CD14-positive monocyte (primary cell): ENCODE results near the gene TOM1L1. TPM values are rescaled to one million over a fixed set of nuclear protein-coding genes. Genes with fewer than 3 reads are reported as not detected.

ENCODE experiments used
- DNase-seq, 3 donors: peaks; one replicate each; pipeline ENCODE4 v3.0.0-alpha.2; 2011 to 2022
- H2AFZ ChIP-seq: 2 replicates; pipeline ENCODE4 v1.6.0; 2012; ENCODE audit warnings: mild to moderate bottlenecking, low read depth, low read length, inconsistent platforms; ENCODE audit not compliant: insufficient read depth, poor library complexity, severe bottlenecking
- H3K27ac ChIP-seq, 2 donors: 1 replicate in 1 of 2; 2 replicates in 1 of 2; pipeline ENCODE4 v1.5.1; 2012 to 2013; ENCODE audit warnings: low read length in 2 of 2, control low read depth in 1 of 2, inconsistent platforms in 1 of 2, low read depth in 1 of 2, mild to moderate bottlenecking in 1 of 2
- H3K27me3 ChIP-seq, 2 donors: one replicate each; pipeline versions ENCODE4 v1.6.0 to v1.6.1; 2011 to 2013; ENCODE audit warnings: low read length in 2 of 2; ENCODE audit not compliant: control insufficient read depth in 2 of 2, insufficient read depth in 2 of 2
- H3K36me3 ChIP-seq, 2 donors: replicated peaks in 1 of 2; 1 replicate in 1 of 2; 2 replicates in 1 of 2; pipeline versions ENCODE4 v1.5.1 to v1.6.1; 2012 to 2013; ENCODE audit warnings: low read length in 2 of 2, control low read depth in 1 of 2, inconsistent platforms in 1 of 2, mild to moderate bottlenecking in 1 of 2; ENCODE audit not compliant: insufficient read depth in 2 of 2, control insufficient read depth in 1 of 2
- H3K4me1 ChIP-seq, 2 donors: 1 replicate in 1 of 2; 2 replicates in 1 of 2; pipeline versions ENCODE4 v1.5.1 to v1.6.1; 2012 to 2013; ENCODE audit warnings: low read length in 2 of 2, control low read depth in 1 of 2, inconsistent platforms in 1 of 2, mild to moderate bottlenecking in 1 of 2, moderate library complexity in 1 of 2; ENCODE audit not compliant: insufficient read depth in 2 of 2, control insufficient read depth in 1 of 2
- H3K4me2 ChIP-seq: replicated peaks from 2 replicates; pipeline ENCODE3; 2012; ENCODE audit warnings: low read length, moderate library complexity, mild to moderate bottlenecking; ENCODE audit not compliant: poor library complexity, severe bottlenecking; ENCODE audit errors: extremely low read depth
- H3K4me3 ChIP-seq, 3 experiments: fragments of 200-600 bp in 1 of 3; sonication (generic) in 1 of 3; replicated peaks in 1 of 3; 1 replicate in 2 of 3; 2 replicates in 1 of 3; pipeline ENCODE4 v1.5.1; 2011 to 2013; ENCODE audit warnings: low read length in 3 of 3, mild to moderate bottlenecking in 3 of 3, control low read depth in 2 of 3, low read depth in 2 of 3, inconsistent platforms in 1 of 3, moderate library complexity in 1 of 3
- H3K79me2 ChIP-seq: 2 replicates; pipeline ENCODE4 v1.6.0; 2012; ENCODE audit warnings: mild to moderate bottlenecking, control low read depth, inconsistent platforms, low read length, moderate library complexity; ENCODE audit not compliant: insufficient read depth
- H3K9ac ChIP-seq: 2 replicates; pipeline ENCODE4 v1.6.0; 2017; ENCODE audit warnings: low read length, mild to moderate bottlenecking; ENCODE audit not compliant: insufficient read depth, poor library complexity, severe bottlenecking
- H3K9me3 ChIP-seq, 2 donors: replicated peaks in 1 of 2; 1 replicate in 1 of 2; 2 replicates in 1 of 2; pipeline versions ENCODE4 v1.5.1 to v1.6.1; 2012 to 2013; ENCODE audit warnings: low read length in 2 of 2, control low read depth in 1 of 2; ENCODE audit not compliant: control insufficient read depth in 1 of 2, insufficient read depth in 1 of 2
- H4K20me1 ChIP-seq: 2 replicates; pipeline ENCODE4 v1.6.0; 2012; ENCODE audit warnings: mild to moderate bottlenecking, low read length, control low read depth, moderate library complexity; ENCODE audit not compliant: insufficient read depth
- H3K27ac Mint-ChIP-seq, 7 donors: one replicate each; pipeline ENCODE4 v1.8.0; 2020; ENCODE audit warnings: mild to moderate bottlenecking in 7 of 7, mixed read lengths in 7 of 7, moderate library complexity in 6 of 7, inconsistent platforms in 2 of 7
- H3K27me3 Mint-ChIP-seq, 3 donors: one replicate each; pipeline ENCODE4 v1.8.0; 2021 to 2022; ENCODE audit warnings: low read depth in 3 of 3, mild to moderate bottlenecking in 3 of 3, mixed read lengths in 3 of 3, moderate library complexity in 3 of 3, inconsistent platforms in 1 of 3
- H3K36me3 Mint-ChIP-seq, 2 donors: one replicate each; pipeline ENCODE4 v1.8.0; 2020; ENCODE audit warnings: mixed read lengths in 2 of 2, inconsistent platforms in 1 of 2, mild to moderate bottlenecking in 1 of 2
- H3K4me1 Mint-ChIP-seq: one replicate; pipeline ENCODE4 v1.8.0; 2020; ENCODE audit warnings: mild to moderate bottlenecking, mixed read lengths
- H3K4me3 Mint-ChIP-seq, 2 donors: one replicate each; pipeline ENCODE4 v1.8.0; 2020; ENCODE audit warnings: mild to moderate bottlenecking in 2 of 2, mixed read lengths in 2 of 2, moderate library complexity in 1 of 2
- H3K9me3 Mint-ChIP-seq, 7 donors: one replicate each; pipeline ENCODE4 v1.8.0; 2020 to 2022; ENCODE audit warnings: mixed read lengths in 7 of 7, mild to moderate bottlenecking in 6 of 7, moderate library complexity in 6 of 7, inconsistent platforms in 2 of 7
- CTCF ChIP-seq: fragments of 200-600 bp; IDR thresholded peaks from one replicate; pipeline ENCODE4 v1.8.0; 2022; ENCODE audit warnings: antibody characterized with exemption, mild to moderate bottlenecking
- WGBS: methylation state at CpG from one replicate; pipeline ENCODE4 v1.1.5; 2013; ENCODE audit warnings: missing lambda C conversion rate; ENCODE audit not compliant: insufficient coverage; 5-methylcytosine and 5-hydroxymethylcytosine counted together
- intact Hi-C, 2 donors: fragments of 100-400 bp; cut with micrococcal nuclease; formaldehyde crosslinking; loops; one replicate each; pipeline versions ENCODE4 v1.15.0 to v1.15.1; 2023
- polyA plus RNA-seq, 3 donors: library from polyadenylated mRNA; depleted of rRNA in 1 of 3; unstranded in 2 of 3; stranded (reverse) in 1 of 3; fragments of 300-500 nt in 2 of 3; fragments of >200 nt in 1 of 3; fragmentation: Illumina TruSeq in 2 of 3; gene quantifications; 1 replicate in 2 of 3; 2 replicates in 1 of 3; pipeline ENCODE4 v1.2.3, GENCODE V29; 2012 to 2021

Gene TOM1L1
- polyA plus RNA-seq, 3 donors, result 0.32 TPM; not detected in 2

DNA sequence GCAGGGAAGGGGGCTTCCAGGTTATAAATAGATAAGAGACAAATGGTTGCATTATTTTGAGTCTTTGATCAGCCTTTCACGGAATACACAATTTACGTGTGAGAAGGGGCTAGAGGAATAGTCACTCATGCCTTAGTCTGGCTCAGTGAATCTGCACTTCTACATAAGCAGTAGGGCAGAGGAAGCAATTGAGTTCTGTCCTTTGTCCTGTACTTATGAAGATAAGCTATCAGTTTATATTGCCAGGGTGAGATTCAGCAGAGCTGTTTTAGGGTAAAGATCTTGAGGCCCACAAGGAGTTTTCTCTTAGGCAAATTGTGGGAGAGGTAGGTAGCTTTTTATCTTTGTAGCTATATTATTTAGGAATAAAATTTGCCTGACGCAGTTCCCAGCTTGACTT, 33.3 kb downstream of the TOM1L1 start:
- no peak overlapping the region for H2AFZ ChIP-seq
- H3K4me1 Mint-ChIP-seq, result peaks cover under 1% of the 10 kb centered on the region
- H3K27ac ChIP-seq, result no peak overlapping the region
- H3K4me3 ChIP-seq, result no peak overlapping the region
- WGBS, result 100% methylated on average over 2 of the region's 3 CpGs
- no peaks in the 10 kb centered on the region for H3K27me3 ChIP-seq
- no peaks in the 10 kb centered on the region for H3K36me3 Mint-ChIP-seq
- H3K36me3 ChIP-seq, result no peaks in the 10 kb centered on the region
- intact Hi-C loops, result no loop called here
- H3K27me3 Mint-ChIP-seq, result no peaks in the 10 kb centered on the region
- H4K20me1 ChIP-seq, result no peaks in the 10 kb centered on the region
- no peaks in the 10 kb centered on the region for H3K9me3 Mint-ChIP-seq
- H3K79me2 ChIP-seq, result no peaks in the 10 kb centered on the region
- TF ChIP-seq CTCF, result no peak
- DNase-seq, result no peak
- H3K4me1 ChIP-seq, result no peaks in the 10 kb centered on the region
- no peak overlapping the region for H3K4me2 ChIP-seq
- no peak overlapping the region for H3K4me3 Mint-ChIP-seq
- no peaks in the 10 kb centered on the region for H3K9me3 ChIP-seq
- H3K9ac ChIP-seq, result no peak overlapping the region
- no peak overlapping the region for H3K27ac Mint-ChIP-seq

DNA sequence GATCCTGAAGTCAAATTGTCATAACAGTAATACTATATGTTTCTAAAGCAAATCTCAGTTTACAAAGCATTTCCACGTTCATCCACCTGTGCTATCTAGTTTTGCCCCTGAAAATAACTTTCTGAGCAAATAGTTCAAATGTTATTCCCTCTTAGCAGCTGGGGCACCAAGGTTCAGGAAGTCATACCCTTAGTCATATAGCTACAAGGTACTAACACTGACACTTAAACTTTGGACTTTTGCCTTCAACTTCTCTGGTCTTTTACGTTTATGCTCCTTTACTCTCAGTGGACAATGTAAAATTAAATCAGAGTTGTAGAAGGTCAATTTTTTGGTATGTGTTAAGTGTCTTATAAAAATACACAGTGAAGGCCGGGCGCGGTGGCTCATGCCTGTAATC, 34.8 kb downstream of the TOM1L1 start:
- Histone ChIP-seq H3K36me3 (no peaks in the 10 kb centered on the region), H3K4me2 (no peak overlapping the region), H3K79me2 (no peaks in the 10 kb centered on the region), H3K4me3 (no peak overlapping the region), H3K27ac (no peak overlapping the region), H3K4me1 (no peaks in the 10 kb centered on the region), H4K20me1 (no peaks in the 10 kb centered on the region), H2AFZ (no peak overlapping the region), H3K27me3 (no peaks in the 10 kb centered on the region), H3K9me3 (no peaks in the 10 kb centered on the region), H3K9ac (no peak overlapping the region)
- no peak overlapping the region for H3K27ac Mint-ChIP-seq
- H3K36me3 Mint-ChIP-seq, result no peaks in the 10 kb centered on the region
- H3K4me1 Mint-ChIP-seq, result no peaks in the 10 kb centered on the region
- no peak for DNase-seq
- H3K9me3 Mint-ChIP-seq, result no peaks in the 10 kb centered on the region
- no CpG with 5 or more reads among the region's 5 CpGs for WGBS
- no peaks in the 10 kb centered on the region for H3K27me3 Mint-ChIP-seq
- H3K4me3 Mint-ChIP-seq, result no peak overlapping the region
- intact Hi-C loops, result no loop called here
- TF ChIP-seq CTCF, result no peak
